SK-MEL-5 (cell line): Measurements from ENCODE around the gene P2RY8. TPM values are rescaled to one million over a fixed set of nuclear protein-coding genes. Genes with fewer than 3 reads are reported as not detected.
"Not testable (repeated sequence)": the region's sequence is repeated elsewhere in the genome, so short reads cannot be mapped to it uniquely, and the experiment has no call there.

ENCODE experiments used
- DNase-seq: peaks from one replicate; pipeline ENCODE4 v3.0.0-alpha.2; 2016; ENCODE audit warnings: low read depth, low spot score
- in situ Hi-C: cut with HindIII; loops from 2 replicates; pipeline ENCODE4 v1.10.0; 2016; ENCODE audit warnings: low sequenced_read_pairs, high pct_unique_total_duplicates, low pct_unique_long_range_greater_than_20kb
- polyA plus RNA-seq, 2 experiments: library from polyadenylated mRNA; depleted of rRNA; stranded (reverse); fragments of >200 nt; gene quantifications; 2 replicates each; pipeline ENCODE4 v1.2.3, GENCODE V29; 2015
- total RNA-seq: library from RNA; depleted of rRNA; stranded (reverse); fragments of >200 nt; shearing (Covaris generic); gene quantifications from 2 replicates; pipeline ENCODE4 v1.2.3, GENCODE V29; 2014; rRNA removed

P2RY8 gene, protein sequence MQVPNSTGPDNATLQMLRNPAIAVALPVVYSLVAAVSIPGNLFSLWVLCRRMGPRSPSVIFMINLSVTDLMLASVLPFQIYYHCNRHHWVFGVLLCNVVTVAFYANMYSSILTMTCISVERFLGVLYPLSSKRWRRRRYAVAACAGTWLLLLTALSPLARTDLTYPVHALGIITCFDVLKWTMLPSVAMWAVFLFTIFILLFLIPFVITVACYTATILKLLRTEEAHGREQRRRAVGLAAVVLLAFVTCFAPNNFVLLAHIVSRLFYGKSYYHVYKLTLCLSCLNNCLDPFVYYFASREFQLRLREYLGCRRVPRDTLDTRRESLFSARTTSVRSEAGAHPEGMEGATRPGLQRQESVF
- not detected in 2 replicates for total RNA-seq
- not detected in 2 replicates for polyA plus RNA-seq (2015; cell fraction: cytosol; rRNA removed)
- not detected in 2 replicates for polyA plus RNA-seq (2015; cell fraction: nucleus; rRNA removed)

- peak; percentile 4 for DNase-seq
- in situ Hi-C loops: no loop called here
Measured at GRCh38 chrX:1537031-1537715, at the start of gene P2RY8. TSS of gene P2RY8 (minus strand) at chrX:1537185. CDS start at chrX:1466558, 70,627 bp downstream.

- no peak for DNase-seq
- in situ Hi-C loops: no loop called here
Measured at GRCh38 chrX:1584237-1585011, 47.4 kb upstream of the P2RY8 start.

GRCh38 chrX:1582686-1583437, 45.9 kb upstream of the P2RY8 start:
- peak; percentile 11 for DNase-seq
- in situ Hi-C loops: no loop called here

DNA sequence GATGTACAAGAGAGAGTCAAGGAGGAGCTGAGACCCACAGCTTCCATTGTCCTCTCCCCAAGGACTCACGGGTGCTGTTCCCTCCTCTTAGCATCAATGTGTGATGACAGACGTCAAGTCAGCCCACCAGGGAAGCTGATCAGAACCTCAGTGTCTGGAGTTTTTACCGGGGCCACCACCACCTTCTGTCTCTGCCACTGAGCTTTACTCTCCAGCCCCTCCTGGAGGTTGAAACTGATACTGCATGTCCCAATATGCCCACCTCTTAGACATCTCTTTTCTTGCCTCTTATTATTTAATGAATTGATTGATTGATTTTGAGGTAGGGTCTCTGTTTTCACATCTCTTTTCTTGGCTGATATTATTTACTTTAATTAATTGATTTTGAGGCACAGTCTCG, 44.1 kb upstream of the P2RY8 start:
- peak; percentile 66 for DNase-seq
- in situ Hi-C loops: no loop called here

DNA sequence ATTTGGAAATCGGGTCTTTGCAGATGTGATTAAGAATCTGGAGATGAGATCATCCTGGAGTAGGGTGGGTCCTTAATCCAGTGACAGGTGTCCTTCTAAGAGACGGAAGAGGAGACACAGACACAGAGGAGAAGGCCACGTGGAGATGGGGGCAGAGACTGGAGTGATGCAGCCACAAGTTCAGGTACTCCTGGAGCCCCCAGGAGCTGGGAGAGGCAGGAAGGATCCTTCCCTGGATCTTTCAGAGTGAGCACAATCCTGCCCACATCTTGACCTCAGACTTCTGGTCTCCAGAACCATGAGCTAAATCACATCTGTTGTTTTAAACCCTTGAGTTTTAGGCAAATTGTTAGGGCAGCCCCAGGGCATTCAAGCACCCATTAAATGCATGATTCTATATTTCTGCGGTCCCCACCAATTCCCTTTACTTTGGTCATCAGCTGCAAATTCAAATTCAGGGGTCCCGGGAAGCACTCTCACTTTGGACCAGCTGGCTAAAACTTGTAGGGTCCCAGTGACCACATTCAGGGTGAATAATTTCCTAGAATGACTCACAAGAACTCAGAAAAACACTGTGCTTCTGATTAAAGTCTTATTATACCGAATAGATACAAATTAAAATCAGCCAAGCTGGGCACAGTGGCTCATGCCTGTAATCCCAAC, 41.7 kb upstream of the P2RY8 start:
- DNase-seq: no peak
- in situ Hi-C loops: no loop called here

DNA sequence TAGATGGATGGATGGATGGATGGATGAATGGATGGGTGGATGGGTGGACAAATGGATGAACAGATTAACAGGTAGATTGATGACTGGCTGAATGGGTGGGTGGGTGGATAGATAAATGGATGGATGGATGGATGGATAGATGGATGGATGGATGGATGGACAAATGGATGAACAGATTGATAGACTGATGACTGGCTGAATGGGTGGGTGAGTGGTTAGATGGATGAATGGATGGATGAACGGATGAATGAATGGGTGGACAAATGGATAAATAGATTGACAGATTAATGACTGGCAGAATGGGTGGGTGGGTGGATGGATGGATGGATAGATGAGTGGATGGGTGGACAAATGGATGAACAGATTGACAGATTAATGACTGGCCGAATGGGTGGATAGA, 40.9 kb upstream of the P2RY8 start:
- DNase-seq: no peak
- in situ Hi-C loops: no loop called here

DNA sequence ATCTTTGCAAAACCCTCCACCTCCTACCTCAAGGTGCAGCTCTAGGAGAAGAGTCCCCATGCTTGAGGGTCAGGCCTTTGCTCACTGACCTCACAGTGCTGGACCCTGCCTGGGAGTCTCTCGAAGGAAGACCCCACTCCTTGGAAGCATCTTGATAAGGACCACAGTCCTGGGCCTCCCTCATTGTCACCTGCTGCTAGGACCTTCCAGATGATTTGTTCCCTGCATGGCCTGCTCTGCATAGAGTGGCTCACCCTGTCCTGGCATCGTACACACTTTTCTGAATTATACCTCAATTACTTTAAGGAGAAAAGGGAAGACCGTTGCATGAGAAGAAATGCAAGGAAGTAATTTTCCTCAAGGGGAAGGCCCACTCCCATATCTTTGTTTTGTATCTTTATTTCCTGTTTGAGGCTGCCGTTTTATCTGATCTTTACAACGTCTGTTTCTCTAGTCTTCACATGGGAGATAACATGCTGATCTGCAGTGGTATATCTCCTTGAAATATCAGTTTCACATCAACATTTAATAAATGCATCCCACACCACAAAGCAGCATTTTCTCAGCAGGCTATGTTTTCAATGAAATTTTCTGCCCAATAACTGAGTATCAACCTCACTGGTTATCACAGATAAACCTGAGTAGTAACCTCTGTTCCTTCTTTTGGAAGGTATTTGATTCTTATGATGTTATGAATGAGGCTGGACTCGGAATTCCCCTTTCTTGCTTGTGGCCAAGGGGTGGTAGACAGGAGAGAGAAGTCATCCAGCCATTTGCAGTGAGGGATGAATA, 39.4 kb upstream of the P2RY8 start:
- no peak for DNase-seq
- in situ Hi-C loops: no loop called here

DNA sequence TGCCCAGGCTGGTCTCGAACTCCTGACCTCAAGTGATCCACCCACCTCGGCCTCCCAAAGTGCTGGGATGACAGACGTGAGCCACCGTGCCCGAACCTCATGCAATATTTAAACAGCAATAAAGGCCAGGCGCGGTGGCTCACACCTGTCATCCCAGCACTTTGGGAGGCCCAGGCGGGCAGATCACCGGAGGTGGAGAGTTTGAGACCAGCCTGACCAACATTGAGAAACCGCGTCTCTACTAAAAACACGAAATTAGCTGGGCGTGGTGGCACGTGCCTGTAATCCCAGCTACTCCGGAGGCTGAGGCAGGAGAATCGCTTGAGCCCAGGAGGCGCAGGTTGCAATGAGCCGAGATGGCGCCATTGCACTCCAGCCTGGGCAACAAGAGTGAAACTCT, 37.2 kb upstream of the P2RY8 start:
- in situ Hi-C loops, DNase-seq: not testable (repeated sequence)

DNA sequence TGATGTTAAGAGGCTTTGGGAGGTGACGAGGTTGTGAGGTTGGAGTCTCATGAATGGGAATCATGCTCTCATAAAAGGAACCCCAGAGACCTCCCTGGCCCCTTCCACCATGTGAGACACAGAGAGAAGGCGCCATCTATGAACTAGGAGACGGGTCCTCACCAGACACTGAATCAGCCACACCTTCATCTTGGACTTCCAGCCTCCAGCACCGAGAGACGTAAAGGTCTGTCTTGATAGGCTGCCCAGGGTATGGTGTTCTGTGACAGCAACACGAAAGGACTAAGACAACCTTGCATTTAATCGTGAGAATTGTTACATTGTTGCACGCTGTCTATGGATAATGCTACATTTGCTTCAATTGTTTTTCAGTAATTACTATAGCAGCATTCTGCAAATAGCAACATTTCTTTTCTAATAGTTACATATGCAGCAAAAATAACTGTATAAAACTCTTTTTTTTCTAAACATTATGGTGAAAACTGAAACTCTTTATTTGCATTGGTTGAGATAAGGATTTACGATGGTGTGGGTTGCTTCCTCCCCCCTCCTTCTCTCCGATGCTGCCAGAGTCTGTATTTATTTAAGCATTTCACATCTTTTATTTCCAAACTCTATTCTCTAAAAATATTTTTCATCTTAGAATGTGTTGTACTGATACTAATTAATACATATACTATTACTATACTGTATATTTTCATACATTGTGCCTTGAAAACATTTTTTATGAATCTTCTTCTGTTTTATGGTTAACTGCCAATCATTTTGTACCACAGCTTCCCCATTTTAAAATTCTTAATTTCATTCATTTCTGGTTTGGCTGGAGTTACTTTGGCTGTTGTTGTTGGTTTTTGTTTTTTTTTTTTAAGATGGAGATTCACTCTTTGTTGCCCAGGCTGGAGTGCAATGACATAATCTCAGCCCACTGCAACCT, 28.0 kb upstream of the P2RY8 start:
- DNase-seq: no peak
- in situ Hi-C loops: no loop called here

- in situ Hi-C loops, DNase-seq: not testable (repeated sequence)
Measured at GRCh38 chrX:1564077-1564476, 27.1 kb upstream of the P2RY8 start.

GRCh38 chrX:1561164-1561563, 24.2 kb upstream of the P2RY8 start:
- no peak for DNase-seq
- in situ Hi-C loops: no loop called here

- in situ Hi-C loops: no loop called here
- DNase-seq: no peak
Measured at GRCh38 chrX:1558761-1559468, 21.9 kb upstream of the P2RY8 start.

- DNase-seq: not testable (repeated sequence)
Measured at GRCh38 chrX:1557442-1557841, 20.5 kb upstream of the P2RY8 start.

GRCh38 chrX:1555370-1555769, 18.4 kb upstream of the P2RY8 start:
- in situ Hi-C loops: no loop called here

More at GRCh38 chrX:1557442-1557841, 20.5 kb upstream of the P2RY8 start:
- in situ Hi-C loops: not testable (repeated sequence)

More at GRCh38 chrX:1555370-1555769, 18.4 kb upstream of the P2RY8 start:
- no peak for DNase-seq
